Endothelial cell of umbilical vein (primary cell): ENCODE data around the gene PDLIM5. TPM values are rescaled to one million over a fixed set of nuclear protein-coding genes. Genes with fewer than 3 reads are reported as not detected.

Source experiments
- BruUV-seq: library from RNA; stranded (reverse); fragments of 400-500 nt; replicated peaks from 2 replicates; lab custom pipeline; 2021; lab: Mats Ljungman, UMichigan
- CTCF ChIA-PET: fragments of 300-600, 350-600 bp; sonication (Branson Sonifier 250); formaldehyde crosslinking; loops from one replicate; lab custom pipeline; 2021; ENCODE audit warnings: antibody characterized with exemption, inconsistent platforms; lab: Charles Lee
- POLR2A ChIA-PET: fragments of 300-600, 350-600 bp; sonication (Branson Sonifier 250); formaldehyde crosslinking; loops from one replicate; lab custom pipeline; 2021; ENCODE audit warnings: antibody characterized with exemption, inconsistent platforms; lab: Charles Lee
- DNase-seq: peaks from one replicate; pipeline ENCODE4 v3.0.0-alpha.2; 2011; ENCODE audit warnings: low read depth, low spot score
- FAIRE-seq: peaks from 2 replicates; lab custom pipeline; 2011; peaks lifted over from hg19 to GRCh38; lab: Jason Lieb, UNC
- H2AFZ ChIP-seq: 2 replicates; pipeline ENCODE4 v1.6.0; 2012; ENCODE audit warnings: low read depth, low read length, control low read depth, inconsistent platforms
- H3K27ac ChIP-seq: 2 replicates; pipeline ENCODE4 v1.5.1; 2011; ENCODE audit warnings: low read depth, mild to moderate bottlenecking, control low read depth, low read length, moderate library complexity; ENCODE audit not compliant: insufficient read depth
- H3K27me3 ChIP-seq, 2 experiments: 2 replicates each; pipeline versions ENCODE4 v1.6.0 to v1.6.1; 2011; ENCODE audit warnings: low read length in 2 of 2, mixed read lengths in 1 of 2; ENCODE audit not compliant: control insufficient read depth in 2 of 2, insufficient read depth in 2 of 2
- H3K36me3 ChIP-seq, 2 experiments: 2 replicates in 1 of 2; 3 replicates in 1 of 2; pipeline ENCODE4 v1.5.1; 2011; ENCODE audit warnings: low read length in 2 of 2, mild to moderate bottlenecking in 1 of 2, moderate library complexity in 1 of 2; ENCODE audit not compliant: control insufficient read depth in 2 of 2, insufficient read depth in 2 of 2; ENCODE audit errors: extremely low read depth in 1 of 2
- H3K4me1 ChIP-seq: 3 replicates; pipeline ENCODE4 v1.5.1; 2011; ENCODE audit warnings: mild to moderate bottlenecking, low read length; ENCODE audit not compliant: control insufficient read depth, insufficient read depth; ENCODE audit errors: extremely low read depth
- H3K4me2 ChIP-seq: 2 replicates; pipeline ENCODE4 v1.6.1; 2011; ENCODE audit warnings: low read length, control low read depth, mixed read lengths; ENCODE audit not compliant: insufficient read depth
- H3K4me3 ChIP-seq, 3 experiments: fragments of 200-600 bp in 1 of 3; sonication (generic), shearing (Covaris generic) in 1 of 3; replicated peaks in 1 of 3; 2 replicates each; pipeline ENCODE4 v1.5.1; 2011 to 2016; ENCODE audit warnings: control low read depth in 3 of 3, low read length in 3 of 3, mild to moderate bottlenecking in 2 of 3, inconsistent platforms in 1 of 3, low read depth in 1 of 3, moderate library complexity in 1 of 3; ENCODE audit not compliant: insufficient read depth in 1 of 3
- H3K79me2 ChIP-seq: 2 replicates; pipeline ENCODE4 v1.6.0; 2012; ENCODE audit warnings: low read length, inconsistent platforms; ENCODE audit not compliant: control insufficient read depth, insufficient read depth
- H3K9ac ChIP-seq: replicated peaks from 2 replicates; pipeline ENCODE3; 2011; ENCODE audit warnings: low read length, control low read depth; ENCODE audit not compliant: insufficient read depth; ENCODE audit errors: extremely low read depth
- H3K9me1 ChIP-seq: replicated peaks from 3 replicates; pipeline ENCODE4 v1.6.0; 2011; ENCODE audit warnings: mild to moderate bottlenecking, low read length; ENCODE audit not compliant: control insufficient read depth, insufficient read depth; ENCODE audit errors: extremely low read depth
- H3K9me3 ChIP-seq: replicated peaks from 2 replicates; pipeline ENCODE4 v1.5.1; 2012; ENCODE audit warnings: low read length, inconsistent platforms; ENCODE audit not compliant: control insufficient read depth, insufficient read depth
- H4K20me1 ChIP-seq: replicated peaks from 2 replicates; pipeline ENCODE3; 2011; ENCODE audit warnings: mild to moderate bottlenecking, low read length; ENCODE audit not compliant: control insufficient read depth, insufficient read depth; ENCODE audit errors: extremely low read depth
- CTCF ChIP-seq, 2 donors: IDR thresholded peaks; 1 replicate in 1 of 2; 2 replicates in 1 of 2; pipeline ENCODE4 v1.5.1; 2011; ENCODE audit warnings: low read length in 2 of 2, mild to moderate bottlenecking in 2 of 2, moderate library complexity in 2 of 2, control low read depth in 1 of 2, inconsistent platforms in 1 of 2, low read depth in 1 of 2; ENCODE audit not compliant: insufficient read depth in 1 of 2; ENCODE audit errors: extremely low read depth in 1 of 2
- EZH2 ChIP-seq: IDR thresholded peaks from 2 replicates; pipeline ENCODE4 v1.6.1; 2012; ENCODE audit warnings: borderline replicate concordance, low read depth, mild to moderate bottlenecking, moderate library complexity, low read length, inconsistent platforms; ENCODE audit not compliant: severe bottlenecking
- FOS ChIP-seq: IDR thresholded peaks from 2 replicates; pipeline ENCODE4 v1.6.1; 2011; ENCODE audit warnings: mild to moderate bottlenecking, low read length, moderate library complexity, borderline replicate concordance; ENCODE audit not compliant: insufficient read depth
- GATA2 ChIP-seq: IDR thresholded peaks from 2 replicates; pipeline ENCODE4 v1.7.0; 2011; ENCODE audit warnings: low read depth, mild to moderate bottlenecking, moderate library complexity, mixed read lengths, low read length; ENCODE audit not compliant: insufficient read length, insufficient read depth
- JUN ChIP-seq: IDR thresholded peaks from 2 replicates; pipeline ENCODE4 v1.6.1; 2011; ENCODE audit warnings: borderline replicate concordance, low read depth; ENCODE audit not compliant: insufficient read length, insufficient read depth
- MAX ChIP-seq: IDR thresholded peaks from 2 replicates; pipeline ENCODE4 v1.6.1; 2011; ENCODE audit not compliant: insufficient read depth, insufficient read length
- MYC ChIP-seq: IDR thresholded peaks from one replicate; pipeline ENCODE4 v1.6.1; 2011; ENCODE audit warnings: mild to moderate bottlenecking, low read depth, low read length
- dilution Hi-C: fragments of 300-500 bp; cut with MboI; formaldehyde crosslinking; loops from one replicate; pipeline ENCODE4 v1.15.0; 2019; ENCODE audit warnings: low sequenced_read_pairs; ENCODE audit not compliant: extremely low pct_ligation_motif_present
- intact Hi-C: fragments of 100-400 bp; cut with micrococcal nuclease; formaldehyde crosslinking; loops from one replicate; pipeline ENCODE4 v1.10.0; 2022
- polyA plus RNA-seq, 4 experiments: library from polyadenylated mRNA; depleted of rRNA in 3 of 4; stranded (reverse) in 3 of 4; unstranded in 1 of 4; fragments of >200 nt; gene quantifications; 2 replicates each; pipeline versions ENCODE4 v1.2.1 to v1.2.3, GENCODE V29; 2011 to 2012; ENCODE audit warnings: missing spikeins in 1 of 4
- total RNA-seq: library from RNA; stranded (reverse); gene quantifications from 2 replicates; pipeline ENCODE4 v1.2.3, GENCODE V29; 2021

PDLIM5 gene
- total and polyA plus RNA-seq, 2 donors (not counting 3 experiments of a cell fraction or from before 2014, with no cell fraction given), result 243 to 310 TPM

GRCh38 chr4:94690851-94691254 is 239.1 kb downstream of the PDLIM5 start:
- intact Hi-C loops, result no loop called here
- dilution Hi-C loops, result no loop called here
- TF ChIP-seq GATA2 (peak; percentile 80), FOS (peak; percentile 43), CTCF (IDR thresholded peaks at IDR 0.05; ENCODE audit: extremely low read depth in 1 of 2, insufficient read depth in 1 of 2, low read depth in 1 of 2, low read length in 2 of 2) (no peak)
- Histone ChIP-seq H2AFZ (no peak overlapping the region), H3K27ac (no peak overlapping the region), H3K36me3 (no peaks in the 10 kb centered on the region), H3K9me3 (no peaks in the 10 kb centered on the region), H3K4me2 (no peak overlapping the region), H4K20me1 (no peaks in the 10 kb centered on the region), H3K9ac (no peak overlapping the region), H3K79me2 (no peaks in the 10 kb centered on the region), H3K27me3 (no peaks in the 10 kb centered on the region), H3K9me1 (no peaks in the 10 kb centered on the region), H3K4me3 (no peak overlapping the region), H3K4me1 (no peaks in the 10 kb centered on the region)
- DNase-seq, result no peak
- no peak for FAIRE-seq
- no TSS peak for BruUV-seq
- ChIA-PET CTCF (no interaction called here), POLR2A (no interaction called here)

- H3K9me3 ChIP-seq, result no peaks in the 10 kb centered on the region
These were observed 239.8 kb downstream of the PDLIM5 start for GRCh38 chr4:94691552-94691951.

More at GRCh38 chr4:94691552-94691951, 239.8 kb downstream of the PDLIM5 start:
- Histone ChIP-seq H3K27ac (no peak overlapping the region), H3K9me1 (no peaks in the 10 kb centered on the region), H3K9ac (no peak overlapping the region), H3K4me3 (no peak overlapping the region), H4K20me1 (no peaks in the 10 kb centered on the region), H3K4me1 (no peaks in the 10 kb centered on the region), H3K79me2 (no peaks in the 10 kb centered on the region), H3K27me3 (no peaks in the 10 kb centered on the region), H2AFZ (no peak overlapping the region), H3K36me3 (no peaks in the 10 kb centered on the region), H3K4me2 (no peak overlapping the region)
- dilution Hi-C loops, result no loop called here
- TF ChIP-seq MYC (no peak), MAX (no peak), EZH2 (no peak), JUN (no peak), FOS (no peak)
- CTCF ChIA-PET, result interaction anchor here (1.4 kb wide), 1 partner anchor 40 kb away, joined by 3 read pairs; no protein-coding TSS in a partner anchor
- intact Hi-C loops, result no loop called here
- BruUV-seq, result no TSS peak
- DNase-seq, result no peak
- no peak for FAIRE-seq
- POLR2A ChIA-PET, result interaction anchor here (0.6 to 1.0 kb wide), 2 partner anchors 9 to 16 kb away, joined by 3 to 4 read pairs; no protein-coding TSS in a partner anchor
